Heart left ventricle (tissue), 16 donors: Measurements from ENCODE around the gene UXT. TPM values are rescaled to one million over a fixed set of nuclear protein-coding genes. Genes with fewer than 3 reads are reported as not detected.
A peak's percentile ranks its signal among the peaks of the same experiment; 100 is the strongest.

Source experiments
- ATAC-seq, 4 donors: fragments of 200-7000 bp; cut with Tn5 transposase; one replicate each; pipeline ENCODE4 v1.9.1; 2020 to 2022; ENCODE audit warnings: moderate library complexity in 4 of 4, mild to moderate bottlenecking in 3 of 4, moderate number of reproducible peaks in 1 of 4
- DNase-seq, 5 donors: peaks; one replicate each; pipeline ENCODE4 v3.0.0-alpha.2; 2020
- H3K27ac ChIP-seq, 12 donors: fragments of 200-600 bp; sonication (generic) in 4 of 12; one replicate each; pipeline versions ENCODE4 v1.5.0 to v1.8.0; 2016 to 2022; ENCODE audit warnings: mild to moderate bottlenecking in 2 of 12
- H3K27me3 ChIP-seq, 9 donors: fragments of 200-600 bp; sonication (generic) in 2 of 9; one replicate each; pipeline versions ENCODE4 v1.5.1 to v1.8.0; 2016 to 2022; ENCODE audit warnings: mild to moderate bottlenecking in 3 of 9
- H3K36me3 ChIP-seq, 9 donors: fragments of 200-600 bp; sonication (generic) in 2 of 9; one replicate each; pipeline versions ENCODE4 v1.5.0 to v1.8.0; 2018 to 2022; ENCODE audit warnings: mild to moderate bottlenecking in 2 of 9
- H3K4me1 ChIP-seq, 12 donors: fragments of 200-600 bp; sonication (generic) in 4 of 12; one replicate each; pipeline versions ENCODE4 v1.5.0 to v1.8.0; 2016 to 2022; ENCODE audit warnings: mild to moderate bottlenecking in 3 of 12
- H3K4me3 ChIP-seq, 12 donors: fragments of 200-600 bp; sonication (generic) in 4 of 12; one replicate each; pipeline versions ENCODE4 v1.5.0 to v1.8.0; 2017 to 2022; ENCODE audit warnings: mild to moderate bottlenecking in 9 of 12, moderate library complexity in 4 of 12
- H3K9me3 ChIP-seq, 12 donors: fragments of 200-600 bp; sonication (generic) in 4 of 12; one replicate each; pipeline versions ENCODE4 v1.5.0 to v1.8.0; 2016 to 2022; ENCODE audit warnings: mild to moderate bottlenecking in 1 of 12
- POLR2A ChIP-seq, 2 donors: fragments of 450-650 bp; IDR thresholded peaks; one replicate each; pipeline ENCODE4 v1.6.1; 2017; ENCODE audit warnings: antibody characterized with exemption in 2 of 2, mild to moderate bottlenecking in 2 of 2, moderate library complexity in 2 of 2
- WGBS, 4 donors: extraction: QIAGEN DNeasy Blood & Tissue Kit in 2 of 4; methylation state at CpG; one replicate each; pipeline versions ENCODE4 v1.1.5 to v1.1.7; 2013 to 2018; 5-methylcytosine and 5-hydroxymethylcytosine counted together
- intact Hi-C, 10 donors: fragments of 100-400 bp; cut with DNase I; formaldehyde crosslinking; loops; one replicate each; pipeline versions ENCODE4 v1.11.1 to v1.14.2; 2022
- polyA plus RNA-seq, 2 donors: library from polyadenylated mRNA; stranded (reverse); fragments of 200-250 nt; gene quantifications; one replicate each; pipeline ENCODE4 v1.2.3, GENCODE V29; 2013
- total RNA-seq, 9 donors: library from RNA; depleted of rRNA in 2 of 9; stranded (reverse); fragments of >200 nt in 2 of 9; fragmentation: NEBNext Ultra II Directional in 3 of 9; extraction: Animal tissue kit (Norgen Biotek cat#: 25700) in 3 of 9; gene quantifications; one replicate each; pipeline versions ENCODE4 v1.1.0 to v1.2.4, GENCODE V29; 2016 to 2023
- TF ChIP-seq, protein P1 (sequence below), 12 donors: fragments of 200-600 bp; sonication (generic) in 4 of 12; IDR thresholded peaks; one replicate each; pipeline versions ENCODE4 v1.5.0 to v1.8.0; 2018 to 2022; ENCODE audit warnings: antibody characterized with exemption in 12 of 12, mild to moderate bottlenecking in 5 of 12
- donor health status: ischemic (EF 13 %, LVEDD 7.1; RV severe dilation, severe dysfunction).
- donor health status: healthy with polysubstance abuse.
- donor health status: DM: no; HTN: yes; CAD: no.
- donor health status: DM: no; HTN: no; CAD: no.
- donor health status: ischemic (EF 25% LVEDD 6.9; RV normal size, moderate dysfunction).
- donor health status: ischemic (EF 25% LVEDD 5.7; RV mildly dilated, moderate dysfunction).
- donor health status: healthy.
- donor health status: DM: yes; HTN: yes; CAD: no.
- donor health status: ischemic (EF 35%, LVEDD 5.7; RV mildly dilated, moderate dysfunction).
- donor health status: nonischemic (EF 11% LVEDD 7.7; RV severe dilation, severe dysfunction).
- donor health status: DM: yes; HTN: yes; CAD: no.
- donor health status: PGD.
- donor health status: ischemic (EF 29% LVEDD 5.4; RV normal size, mild dysfunction).
- donor health status: nonischemic (EF 23%, LVEDD 6.1; RV moderate dilation, normal function).

The UXT gene
- total and polyA plus RNA-seq, 11 donors, result 74.4 to 193 (median 97.7) TPM

GRCh38 chrX:47645530-47645929 lies 13.4 kb downstream of the UXT start:
- ATAC-seq (no peak), DNase-seq (no peak)
- Histone ChIP-seq H3K27me3 (peaks cover 0 to 4% (median 0%) of the 10 kb centered on the region in 9 donors), H3K4me1 (peaks cover 0 to 17% (median 7%) of the 10 kb centered on the region in 12 donors), H3K27ac (no peak overlapping the region), H3K9me3 (no peaks in the 10 kb centered on the region), H3K4me3 (no peak overlapping the region), H3K36me3 (peaks cover 0 to 9% (median 6%) of the 10 kb centered on the region in 9 donors)
- TF ChIP-seq, protein P1, sequence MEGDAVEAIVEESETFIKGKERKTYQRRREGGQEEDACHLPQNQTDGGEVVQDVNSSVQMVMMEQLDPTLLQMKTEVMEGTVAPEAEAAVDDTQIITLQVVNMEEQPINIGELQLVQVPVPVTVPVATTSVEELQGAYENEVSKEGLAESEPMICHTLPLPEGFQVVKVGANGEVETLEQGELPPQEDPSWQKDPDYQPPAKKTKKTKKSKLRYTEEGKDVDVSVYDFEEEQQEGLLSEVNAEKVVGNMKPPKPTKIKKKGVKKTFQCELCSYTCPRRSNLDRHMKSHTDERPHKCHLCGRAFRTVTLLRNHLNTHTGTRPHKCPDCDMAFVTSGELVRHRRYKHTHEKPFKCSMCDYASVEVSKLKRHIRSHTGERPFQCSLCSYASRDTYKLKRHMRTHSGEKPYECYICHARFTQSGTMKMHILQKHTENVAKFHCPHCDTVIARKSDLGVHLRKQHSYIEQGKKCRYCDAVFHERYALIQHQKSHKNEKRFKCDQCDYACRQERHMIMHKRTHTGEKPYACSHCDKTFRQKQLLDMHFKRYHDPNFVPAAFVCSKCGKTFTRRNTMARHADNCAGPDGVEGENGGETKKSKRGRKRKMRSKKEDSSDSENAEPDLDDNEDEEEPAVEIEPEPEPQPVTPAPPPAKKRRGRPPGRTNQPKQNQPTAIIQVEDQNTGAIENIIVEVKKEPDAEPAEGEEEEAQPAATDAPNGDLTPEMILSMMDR (IDR thresholded peaks at IDR 0.05), result no peak
- no peak for TF ChIP-seq POLR2A (IDR thresholded peaks at IDR 0.05)
- WGBS, 4 donors, result 75 to 87% (median 85%) methylated on average over 10 of the region's 10 CpGs
- intact Hi-C loops, result loop anchor here in 7 of 10 donors (5.0 to 10.0 kb wide), 7 partner anchors 61 to 451 kb away; partner anchors contain the start of genes ARAF (in 2 of the 7), UBA1 (in 2 of the 7) and TIMP1 (in 1 of the 7)

DNA sequence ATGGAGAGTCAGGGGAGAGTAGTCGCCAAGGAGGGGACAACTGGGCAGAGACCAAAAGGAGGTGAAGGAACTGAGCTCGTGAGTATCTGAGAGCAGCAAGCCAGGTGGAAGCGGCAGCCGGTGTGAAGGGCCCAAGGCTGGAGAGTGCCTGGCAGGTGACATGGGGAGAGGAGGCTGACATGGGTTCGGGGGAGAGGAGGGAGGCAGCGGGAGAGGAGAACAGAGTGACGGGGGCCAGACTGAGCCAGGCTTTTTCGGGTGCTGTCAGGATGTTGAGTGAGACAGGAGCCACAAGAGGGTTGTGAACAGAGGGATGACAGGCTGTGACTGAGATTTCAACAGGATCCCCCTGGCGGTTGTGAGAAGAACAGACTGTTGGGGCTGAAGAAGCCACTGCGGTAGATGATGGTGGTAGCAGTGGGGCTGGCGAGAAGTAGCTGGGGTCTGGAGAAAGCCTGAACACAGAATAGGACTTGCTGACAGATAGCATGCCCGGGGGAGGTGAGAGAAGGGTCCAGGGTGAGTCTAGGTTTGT lies 14.4 kb downstream of the UXT start:
- Histone ChIP-seq H3K27ac (peak overlapping the region in 1 of 12 donors; percentile 10), H3K36me3 (peaks cover 0 to 18% (median 14%) of the 10 kb centered on the region in 9 donors), H3K4me1 (peaks cover 0 to 17% (median 7%) of the 10 kb centered on the region in 12 donors), H3K27me3 (peaks cover 0 to 4% (median 0%) of the 10 kb centered on the region in 9 donors), H3K4me3 (no peak overlapping the region), H3K9me3 (peaks cover 0 to 6% (median 0%) of the 10 kb centered on the region in 12 donors)
- ATAC-seq (peak; percentile 60 to 81 (median 66)), DNase-seq (no peak)
- 46 to 58% (median 50%) methylated on average over 12 of the region's 12 CpGs for WGBS, 4 donors
- intact Hi-C loops, result loop anchor here in 7 of 10 donors (5.0 to 10.0 kb wide), 8 partner anchors 60 to 450 kb away; partner anchors contain the start of genes ARAF (in 5 of the 7), UBA1 (in 2 of the 7) and TIMP1 (in 1 of the 7)
- TF ChIP-seq POLR2A (IDR thresholded peaks at IDR 0.05), result no peak
- TF ChIP-seq, protein P1 (IDR thresholded peaks at IDR 0.05), result peak in 10 of 12 donors; percentile 10 to 45 (median 32)

GRCh38 chrX:47643926-47644325 lies 15.1 kb downstream of the UXT start:
- no peak for DNase-seq
- peak; percentile 19 to 84 (median 48) for ATAC-seq
- 11 to 31% (median 21%) methylated on average over 2 of the region's 2 CpGs for WGBS, 4 donors

More at GRCh38 chrX:47643926-47644325, 15.1 kb downstream of the UXT start:
- peaks cover 0 to 11% (median 4%) of the 10 kb centered on the region in 12 donors for H3K4me1 ChIP-seq
- TF ChIP-seq, protein P1 (IDR thresholded peaks at IDR 0.05), result peak in 10 of 12 donors; percentile 10 to 49 (median 32)
- TF ChIP-seq POLR2A (IDR thresholded peaks at IDR 0.05), result no peak
- H3K27ac ChIP-seq, result peak overlapping the region in 4 of 12 donors; percentile 10 to 52 (median 30)
- no peak overlapping the region for H3K4me3 ChIP-seq
- peaks cover 0 to 24% (median 19%) of the 10 kb centered on the region in 9 donors for H3K36me3 ChIP-seq
- peaks cover 0 to 4% (median 0%) of the 10 kb centered on the region in 9 donors for H3K27me3 ChIP-seq
- peaks cover 0 to 8% (median 0%) of the 10 kb centered on the region in 12 donors for H3K9me3 ChIP-seq
- intact Hi-C loops, result loop anchor here in 7 of 10 donors (5.0 to 10.0 kb wide), 6 partner anchors 59 to 449 kb away; partner anchors contain the start of genes ARAF (in 5 of the 7), UBA1 (in 2 of the 7) and TIMP1 (in 1 of the 7)
